ENCODE results near the gene TBX2.
"Not testable (repeated sequence)": the region's sequence is repeated elsewhere in the genome, so short reads cannot be mapped to it uniquely, and the experiment has no call there.

Gene TBX2

GRCh38 chr17:61436273-61436672 lies 36.6 kb downstream of the TBX2 start:
- no peak for DNase-seq

- DNase-seq, result no peak
Measured at GRCh38 chr17:61436995-61437704, 37.5 kb downstream of the TBX2 start.

- no peak for DNase-seq
Measured at GRCh38 chr17:61440697-61441096, 41.1 kb downstream of the TBX2 start.

- DNase-seq, result not testable (repeated sequence)
Measured at GRCh38 chr17:61441507-61441906, 41.9 kb downstream of the TBX2 start.

- no peak for DNase-seq
Measured at GRCh38 chr17:61442136-61442775, 42.6 kb downstream of the TBX2 start.

- DNase-seq, result no peak
Measured at GRCh38 chr17:61442878-61443474, 43.3 kb downstream of the TBX2 start.

GRCh38 chr17:61443475-61443882 lies 43.8 kb downstream of the TBX2 start:
- no peak for DNase-seq

- no peak for DNase-seq
Measured at GRCh38 chr17:61444075-61444474, 44.4 kb downstream of the TBX2 start.

- DNase-seq, result no peak
Measured at GRCh38 chr17:61444831-61445230, 45.2 kb downstream of the TBX2 start.

- DNase-seq, result no peak
Measured at GRCh38 chr17:61447358-61447757, 47.7 kb downstream of the TBX2 start.

- DNase-seq, result no peak
Measured at GRCh38 chr17:61448042-61448441, 48.4 kb downstream of the TBX2 start.

GRCh38 chr17:61449140-61449539 lies 49.5 kb downstream of the TBX2 start:
- DNase-seq, result not testable (repeated sequence)

GRCh38 chr17:61449707-61450640 lies 50.3 kb downstream of the TBX2 start:
- no peak for DNase-seq

- DNase-seq, result no peak
Measured at GRCh38 chr17:61450641-61451537, 51.2 kb downstream of the TBX2 start.

- DNase-seq, result no peak
Measured at GRCh38 chr17:61451538-61452300, 52.1 kb downstream of the TBX2 start.

GRCh38 chr17:61452301-61453290 lies 53.0 kb downstream of the TBX2 start, which contains the start of gene TBX4:
Gene TBX4 (plus strand): TSS chr17:61452422. CDS start chr17:61456491, 4,069 bp downstream.
- no peak for DNase-seq

GRCh38 chr17:61453566-61454380 lies 54.1 kb downstream of the TBX2 start:
- DNase-seq, result no peak

GRCh38 chr17:61454381-61455323 lies 55.0 kb downstream of the TBX2 start:
- no peak for DNase-seq

Measured in stimulated activated CD4-positive, alpha-beta T cell treated with anti-CD3 and anti-CD28 coated beads, Interleukin-4, amount 100 ng/mL, for 4 hours (primary cell).